ENCODE results near the gene ENPEP.

Gene ENPEP

GRCh38 chr4:110611968-110612447 is 136.1 kb downstream of the ENPEP start:
- no peak for DNase-seq

DNA sequence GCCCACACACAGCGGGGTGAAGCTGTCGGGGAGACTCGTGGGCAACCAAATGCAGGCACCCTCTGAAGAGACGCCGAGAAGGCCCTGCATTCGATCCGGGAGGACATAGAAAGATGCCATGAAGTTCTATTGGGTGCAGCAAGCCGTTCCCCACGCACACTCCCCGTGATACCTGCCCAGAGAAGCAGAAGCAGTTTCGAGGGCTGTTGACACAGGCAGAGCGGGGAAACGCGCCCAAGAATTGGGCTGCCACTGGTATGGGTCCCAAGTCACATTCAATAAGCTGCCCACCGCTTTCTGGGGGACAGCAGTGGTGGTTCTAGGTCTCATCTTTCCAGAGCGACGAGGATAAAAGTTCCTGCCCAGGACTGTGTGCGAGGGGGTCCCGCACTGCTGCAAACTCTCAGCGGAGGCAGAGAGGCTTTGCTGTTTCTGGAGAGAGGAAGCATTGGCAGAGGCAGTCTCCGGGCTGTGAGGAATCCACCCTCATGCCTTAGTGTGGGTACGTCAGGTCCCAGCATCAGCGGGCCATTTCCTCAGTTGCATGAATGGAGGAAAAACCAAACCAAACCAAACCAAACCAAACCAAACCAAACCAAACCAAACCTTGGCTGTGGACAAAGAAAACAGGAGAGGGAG is 136.8 kb downstream of the ENPEP start:
- no peak for DNase-seq

- DNase-seq, result no peak
Measured at GRCh38 chr4:110613745-110614144, 137.8 kb downstream of the ENPEP start.

DNA sequence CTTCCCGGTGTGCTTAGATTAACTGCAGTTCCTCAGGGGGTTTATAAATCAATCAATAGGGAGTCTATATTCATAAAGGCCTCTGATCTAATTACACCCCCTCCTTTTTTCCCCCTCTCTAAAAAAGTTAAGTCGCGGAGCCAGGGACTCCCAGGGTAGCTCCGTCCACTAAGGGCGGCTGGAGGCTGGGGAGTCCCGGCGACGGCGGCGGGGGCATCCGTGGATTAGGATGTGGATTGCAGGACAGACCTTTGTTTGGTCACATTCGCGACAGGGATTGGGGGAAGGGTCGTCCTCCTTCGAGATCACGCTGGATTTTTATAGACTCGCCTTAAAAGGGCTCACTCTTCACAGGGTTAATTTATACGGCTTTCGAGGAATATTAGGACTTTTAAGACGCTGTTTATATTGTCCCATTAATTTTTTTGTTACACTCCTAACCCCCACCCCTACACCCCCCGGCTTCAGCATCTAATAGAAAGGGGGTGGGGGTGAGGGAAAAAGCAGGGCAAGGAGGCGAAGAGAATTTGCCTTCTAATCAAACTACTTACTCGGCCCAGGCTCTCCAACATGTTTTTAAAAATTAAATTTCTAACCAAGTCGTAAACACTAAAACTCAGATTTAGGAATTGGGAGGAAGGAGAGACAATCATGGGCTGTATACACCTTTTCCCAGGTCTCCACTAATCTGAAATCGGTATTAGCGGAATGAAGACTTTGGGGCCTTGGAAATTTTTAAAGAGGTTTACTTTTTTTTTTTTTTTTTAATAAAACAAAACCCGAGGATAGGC is 138.4 kb downstream of the ENPEP start:
- no peak for DNase-seq
